ENCODE data around the gene H3-3A. TPM values are rescaled to one million over a fixed set of nuclear protein-coding genes. Genes with fewer than 3 reads are reported as not detected.

Gene H3-3A
- total and polyA plus RNA-seq, 2 of the 8 experiments (the other 6 are each of a cell fraction or from before 2014, with no cell fraction given) = 1,157 to 1,223 TPM

Other genes starting within 250 kb of the H3-3A start
- 41.2 and 55.4 TPM in 2 replicates for gene TMEM63A, start 180.3 kb upstream of the H3-3A start, total RNA-seq (2021; fragmentation: NEBNext Ultra II Directional; extraction: Animal tissue kit (Norgen Biotek cat#: 25700))
- gene TMEM63A, start 180.3 kb upstream of the H3-3A start, polyA plus RNA-seq (2011; rRNA removed) = 26.1 and 38.5 TPM in 2 replicates
- 8.4 and 11.7 TPM in 2 replicates for gene LEFTY1, start 173.6 kb upstream of the H3-3A start, total RNA-seq (2021; fragmentation: NEBNext Ultra II Directional; extraction: Animal tissue kit (Norgen Biotek cat#: 25700))
- 4.5 and 7.3 TPM in 2 replicates for gene LEFTY1, start 173.6 kb upstream of the H3-3A start, polyA plus RNA-seq (2011; rRNA removed)
- gene PYCR2, start 138.5 kb upstream of the H3-3A start, total RNA-seq (2021; fragmentation: NEBNext Ultra II Directional; extraction: Animal tissue kit (Norgen Biotek cat#: 25700)) = 84.3 and 84.6 TPM in 2 replicates
- gene PYCR2, start 138.5 kb upstream of the H3-3A start, polyA plus RNA-seq (2011; rRNA removed) = 79.3 and 96.6 TPM in 2 replicates
- gene LEFTY2, start 121.5 kb upstream of the H3-3A start, total RNA-seq (2021; fragmentation: NEBNext Ultra II Directional; extraction: Animal tissue kit (Norgen Biotek cat#: 25700)) = 3.2 and 4.3 TPM in 2 replicates
- 2.6 and 2.9 TPM in 2 replicates for gene LEFTY2, start 121.5 kb upstream of the H3-3A start, polyA plus RNA-seq (2011; rRNA removed)
- 16.5 and 16.7 TPM in 2 replicates for gene SDE2, start 63.4 kb upstream of the H3-3A start, total RNA-seq (2021; fragmentation: NEBNext Ultra II Directional; extraction: Animal tissue kit (Norgen Biotek cat#: 25700))
- 8.0 and 8.5 TPM in 2 replicates for gene SDE2, start 63.4 kb upstream of the H3-3A start, polyA plus RNA-seq (2011; rRNA removed)
- 28.2 and 29.4 TPM in 2 replicates for gene ACBD3, start 124.0 kb downstream of the H3-3A start, total RNA-seq (2021; fragmentation: NEBNext Ultra II Directional; extraction: Animal tissue kit (Norgen Biotek cat#: 25700))
- 4.1 and 8.4 TPM in 2 replicates for gene ACBD3, start 124.0 kb downstream of the H3-3A start, polyA plus RNA-seq (2011; rRNA removed)
- 1.5 and 2.7 TPM in 2 replicates for gene MIXL1, start 160.9 kb downstream of the H3-3A start, total RNA-seq (2021; fragmentation: NEBNext Ultra II Directional; extraction: Animal tissue kit (Norgen Biotek cat#: 25700))
- 1.1 and 1.8 TPM in 2 replicates for gene MIXL1, start 160.9 kb downstream of the H3-3A start, polyA plus RNA-seq (2011; rRNA removed)
- gene LIN9, start 246.4 kb downstream of the H3-3A start, total RNA-seq (2021; fragmentation: NEBNext Ultra II Directional; extraction: Animal tissue kit (Norgen Biotek cat#: 25700)) = 12.4 and 12.6 TPM in 2 replicates
- 3.9 and 5.6 TPM in 2 replicates for gene LIN9, start 246.4 kb downstream of the H3-3A start, polyA plus RNA-seq (2011; rRNA removed)

Data from H1 (cell line).